GM10248 (cell line): ENCODE measurements around the gene MYH10.
A peak's percentile ranks its signal among the peaks of the same experiment; 100 is the strongest.

Experiments used
- CTCF ChIA-PET: fragments of 300-600 bp; sonication (Branson Sonifier 250); formaldehyde crosslinking; extraction: SDS; loops from one replicate; lab custom pipeline; 2021; ENCODE audit warnings: antibody characterized with exemption; lab: Yijun Ruan, JAX
- POLR2A ChIA-PET: fragments of 350-650 bp; sonication (Branson Sonifier 250); formaldehyde crosslinking; extraction: SDS; loops from one replicate; lab custom pipeline; 2020; ENCODE audit warnings: antibody characterized with exemption; lab: Yijun Ruan, JAX
- DNase-seq: peaks from one replicate; pipeline ENCODE4 v3.0.0; 2012; ENCODE audit errors: extremely low spot score
- TF ChIP-seq, protein P1 (sequence below): IDR thresholded peaks from 2 replicates; pipeline ENCODE4 v1.5.1; 2012; ENCODE audit warnings: mild to moderate bottlenecking, low read depth; ENCODE audit errors: extremely low read depth, missing control alignments, control extremely low read depth

Gene MYH10

DNA sequence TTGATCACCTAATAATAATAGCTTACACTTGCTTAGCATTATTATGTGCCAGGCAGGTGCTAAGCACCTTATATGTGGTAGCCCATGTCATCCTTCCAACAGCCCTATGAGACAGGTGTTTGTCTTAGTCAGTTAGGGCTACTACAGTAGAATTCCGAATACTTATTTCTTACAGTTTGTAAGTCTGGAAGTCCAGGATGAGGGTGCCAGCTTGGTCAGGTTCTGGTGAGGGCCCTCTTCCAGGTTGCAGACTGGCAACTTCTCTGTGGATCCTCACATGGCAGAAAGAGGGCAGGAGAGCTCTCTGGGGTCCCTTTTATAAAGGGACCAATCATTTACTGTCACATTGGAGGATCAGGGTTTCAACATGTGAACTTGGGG, 19.6 kb upstream of the MYH10 start:
- ChIA-PET POLR2A (no interaction called here), CTCF (interaction anchor here (1.0 to 2.7 kb wide), 3 partner anchors 13 to 240 kb away, joined by 3 to 7 read pairs (median 5); no protein-coding TSS in a partner anchor)
- DNase-seq: no peak
- TF ChIP-seq, protein P1, sequence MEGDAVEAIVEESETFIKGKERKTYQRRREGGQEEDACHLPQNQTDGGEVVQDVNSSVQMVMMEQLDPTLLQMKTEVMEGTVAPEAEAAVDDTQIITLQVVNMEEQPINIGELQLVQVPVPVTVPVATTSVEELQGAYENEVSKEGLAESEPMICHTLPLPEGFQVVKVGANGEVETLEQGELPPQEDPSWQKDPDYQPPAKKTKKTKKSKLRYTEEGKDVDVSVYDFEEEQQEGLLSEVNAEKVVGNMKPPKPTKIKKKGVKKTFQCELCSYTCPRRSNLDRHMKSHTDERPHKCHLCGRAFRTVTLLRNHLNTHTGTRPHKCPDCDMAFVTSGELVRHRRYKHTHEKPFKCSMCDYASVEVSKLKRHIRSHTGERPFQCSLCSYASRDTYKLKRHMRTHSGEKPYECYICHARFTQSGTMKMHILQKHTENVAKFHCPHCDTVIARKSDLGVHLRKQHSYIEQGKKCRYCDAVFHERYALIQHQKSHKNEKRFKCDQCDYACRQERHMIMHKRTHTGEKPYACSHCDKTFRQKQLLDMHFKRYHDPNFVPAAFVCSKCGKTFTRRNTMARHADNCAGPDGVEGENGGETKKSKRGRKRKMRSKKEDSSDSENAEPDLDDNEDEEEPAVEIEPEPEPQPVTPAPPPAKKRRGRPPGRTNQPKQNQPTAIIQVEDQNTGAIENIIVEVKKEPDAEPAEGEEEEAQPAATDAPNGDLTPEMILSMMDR: no peak

DNA sequence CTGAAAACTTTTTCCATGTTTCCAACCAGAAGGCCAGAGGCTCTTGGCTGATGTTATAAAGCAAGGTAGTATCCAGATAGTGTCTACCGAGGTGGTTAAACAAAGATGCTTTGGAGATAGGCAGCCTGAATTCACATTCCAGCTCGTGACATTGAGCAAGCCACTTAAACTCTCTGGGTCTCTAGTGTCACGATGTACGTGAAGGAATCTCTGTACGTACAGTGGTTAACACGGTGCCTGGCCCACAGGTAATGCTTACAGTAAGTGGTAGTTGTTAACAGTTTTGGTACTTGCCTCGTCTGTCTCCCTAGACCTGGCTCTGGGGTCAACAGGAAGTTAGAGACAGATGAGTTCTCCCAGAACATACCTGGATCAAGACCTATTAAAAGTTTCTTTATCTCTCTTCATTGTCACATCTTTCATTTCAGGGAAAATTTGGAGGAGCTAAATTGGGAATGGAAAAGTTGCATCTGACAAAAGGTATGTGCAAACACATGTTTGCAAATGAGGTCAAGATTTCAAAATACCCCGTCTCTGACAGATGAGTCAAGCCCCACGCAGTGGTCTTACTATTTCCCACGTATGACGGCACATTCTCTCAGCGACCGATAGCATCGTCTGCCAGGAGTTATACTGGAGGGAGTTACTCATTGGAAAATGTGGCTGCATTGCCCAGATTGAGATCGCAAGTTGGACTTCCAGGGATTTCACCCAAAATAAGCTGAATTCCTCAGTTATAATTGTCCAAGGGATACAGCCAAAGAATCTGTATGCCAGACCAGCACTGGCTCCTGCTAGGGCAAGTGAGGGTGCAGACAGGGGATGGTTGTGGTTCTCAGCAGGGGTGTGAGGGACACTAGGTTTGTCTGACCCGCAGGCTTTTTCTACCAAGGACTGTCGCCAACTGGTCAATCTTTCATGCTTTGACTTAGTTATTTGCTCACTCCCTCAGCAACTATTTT, 18.9 kb upstream of the MYH10 start:
- peak; percentile 0 for DNase-seq
- ChIA-PET CTCF (interaction anchor here (1.0 to 2.7 kb wide), 3 partner anchors 9 to 239 kb away, joined by 3 to 7 read pairs (median 3); no protein-coding TSS in a partner anchor), POLR2A (no interaction called here)
- TF ChIP-seq, protein P1: no peak

DNA sequence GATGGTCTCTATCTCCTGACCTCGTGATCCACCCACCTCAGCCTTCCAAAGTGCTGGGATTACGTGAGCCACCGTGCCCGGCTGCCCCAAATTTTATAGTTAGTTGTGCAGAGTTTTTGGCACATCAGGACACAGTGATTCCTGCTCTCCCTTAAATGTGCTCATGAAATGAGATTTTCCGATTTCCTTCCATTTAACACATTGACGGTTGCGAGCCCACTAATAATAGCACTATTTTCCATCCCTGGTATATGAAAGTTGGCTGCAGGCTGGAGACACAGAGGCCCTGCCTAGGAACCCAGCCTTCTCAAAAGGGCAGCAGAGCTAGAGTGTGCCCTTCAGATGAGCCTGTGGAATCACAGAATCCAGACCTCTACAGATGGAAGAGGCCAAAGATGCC, 17.4 kb upstream of the MYH10 start:
- CTCF ChIA-PET: interaction anchor here (0.8 kb wide), 1 partner anchor 9 kb away, joined by 3 read pairs; no protein-coding TSS in a partner anchor
- POLR2A ChIA-PET: no interaction called here
- DNase-seq: no peak
- TF ChIP-seq, protein P1: no peak

DNA sequence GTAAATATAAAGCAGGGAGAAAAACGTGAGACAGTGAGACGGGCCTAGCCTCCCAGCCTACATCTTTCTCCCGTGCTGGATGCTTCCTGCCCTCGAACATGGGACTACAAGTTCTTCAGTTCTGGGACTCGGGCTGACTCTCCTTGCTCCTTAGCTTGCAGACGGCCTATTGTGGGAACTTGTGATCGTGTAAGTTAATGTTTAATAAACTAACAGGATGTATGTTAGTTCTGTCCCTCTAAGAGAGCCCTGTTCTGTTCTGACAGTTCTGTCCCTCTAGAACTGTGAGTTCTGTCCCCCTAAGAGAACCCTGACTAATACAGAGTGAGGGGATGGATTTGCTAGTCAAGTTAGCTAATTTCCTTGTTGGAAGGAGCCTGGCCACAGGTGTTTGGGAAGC, 16.7 kb upstream of the MYH10 start:
- CTCF ChIA-PET: no interaction called here
- TF ChIP-seq, protein P1: no peak
- POLR2A ChIA-PET: no interaction called here
- DNase-seq: no peak

DNA sequence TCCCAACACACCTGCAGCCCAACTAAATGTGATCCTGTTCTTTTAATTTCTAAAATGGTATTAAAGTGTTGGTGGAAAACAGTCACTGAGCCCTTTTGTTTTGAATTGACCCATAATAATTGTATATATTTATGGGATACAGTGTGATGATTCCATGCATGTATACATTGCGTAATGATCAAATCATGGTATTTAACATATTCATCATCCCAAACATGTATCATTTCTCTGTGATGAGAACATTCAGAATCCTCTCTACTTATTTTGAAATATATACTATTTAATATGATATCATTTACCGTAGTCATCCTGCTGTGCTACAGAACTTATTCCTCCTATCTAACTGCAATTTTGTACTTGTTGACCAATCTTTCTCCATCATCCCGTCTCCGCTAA, 14.0 kb upstream of the MYH10 start:
- CTCF ChIA-PET: no interaction called here
- POLR2A ChIA-PET: no interaction called here
- DNase-seq: no peak
- TF ChIP-seq, protein P1: no peak

DNA sequence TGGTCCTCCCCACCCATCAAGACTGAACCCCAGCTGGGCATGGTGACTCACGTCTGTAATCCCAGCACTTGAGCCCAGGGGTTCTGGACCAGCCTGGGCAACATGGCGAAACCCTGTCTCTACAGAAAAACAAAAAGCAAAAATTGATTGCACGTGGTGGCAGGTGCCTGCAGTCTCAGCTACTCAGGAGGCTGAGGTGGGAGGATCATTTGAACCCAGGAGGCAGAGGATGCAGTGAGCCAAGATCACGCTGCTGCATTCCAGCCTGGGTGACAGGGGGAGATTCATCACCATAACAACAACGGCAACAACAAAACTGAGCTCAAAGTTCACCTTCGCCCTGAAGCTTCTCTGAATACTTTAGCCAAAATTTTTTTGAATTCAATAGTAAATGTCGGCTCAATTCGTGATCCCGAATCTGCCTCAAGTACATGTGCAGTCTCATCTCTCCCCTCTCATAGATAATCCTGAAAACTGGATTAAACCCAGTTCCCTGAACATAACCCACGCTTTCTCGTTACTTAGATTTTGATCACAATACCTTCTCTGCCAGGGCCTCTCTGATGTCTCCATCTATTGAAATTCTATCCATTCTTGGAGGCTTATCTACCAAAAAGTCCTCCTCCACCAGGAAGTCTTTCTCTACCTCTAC, 13.5 kb upstream of the MYH10 start:
- TF ChIP-seq, protein P1: no peak
- POLR2A ChIA-PET: interaction anchor here (0.6 kb wide), 1 partner anchor 13 kb away, joined by 3 read pairs; the partner anchor contains the start of gene MYH10
- CTCF ChIA-PET: no interaction called here
- DNase-seq: no peak
